Measurements from ENCODE around the gene COX14. TPM values are rescaled to one million over a fixed set of nuclear protein-coding genes. Genes with fewer than 3 reads are reported as not detected.
"Not testable (repeated sequence)": the region's sequence is repeated elsewhere in the genome, so short reads cannot be mapped to it uniquely, and the experiment has no call there.

The COX14 gene
- total RNA-seq, 1 donor from 2014 or later: 76.0 TPM

GRCh38 chr12:50110127-50110761 lies 1.8 kb upstream of the COX14 start:
- DNase-seq: no peak

- peak; percentile 70 for DNase-seq
Measured at GRCh38 chr12:50110762-50111351, 1.2 kb upstream of the COX14 start.

GRCh38 chr12:50111395-50111692 lies 692 bp upstream of the COX14 start:
- DNase-seq: no peak

- no peak for DNase-seq
Measured at GRCh38 chr12:50112456-50113218, 601 bp downstream of the COX14 start.

- DNase-seq: peak; percentile 35
Measured at GRCh38 chr12:50117057-50117622, 5.1 kb downstream of the COX14 start.

- DNase-seq: no peak
Measured at GRCh38 chr12:50119387-50119786, 7.4 kb downstream of the COX14 start.

- DNase-seq: no peak
Measured at GRCh38 chr12:50120521-50120920, 8.5 kb downstream of the COX14 start.

GRCh38 chr12:50120953-50121352 lies 8.9 kb downstream of the COX14 start:
- no peak for DNase-seq

GRCh38 chr12:50121641-50122040 lies 9.6 kb downstream of the COX14 start:
- DNase-seq: no peak

- no peak for DNase-seq
Measured at GRCh38 chr12:50123203-50123602, 11.2 kb downstream of the COX14 start.

- no peak for DNase-seq
Measured at GRCh38 chr12:50127546-50127945, 15.5 kb downstream of the COX14 start.

- DNase-seq: no peak
Measured at GRCh38 chr12:50129290-50129689, 17.3 kb downstream of the COX14 start.

GRCh38 chr12:50132505-50133135 lies 20.6 kb downstream of the COX14 start:
- DNase-seq: peak; percentile 60

- DNase-seq: no peak
Measured at GRCh38 chr12:50142993-50143392, 31.0 kb downstream of the COX14 start.

GRCh38 chr12:50145439-50145838 lies 33.4 kb downstream of the COX14 start:
- no peak for DNase-seq

GRCh38 chr12:50147281-50147680 lies 35.2 kb downstream of the COX14 start:
- no peak for DNase-seq

GRCh38 chr12:50148011-50148410 lies 36.0 kb downstream of the COX14 start:
- DNase-seq: not testable (repeated sequence)

- no peak for DNase-seq
Measured at GRCh38 chr12:50149311-50149710, 37.3 kb downstream of the COX14 start.

- DNase-seq: no peak
Measured at GRCh38 chr12:50151047-50151687, 39.1 kb downstream of the COX14 start.

GRCh38 chr12:50154947-50155346 lies 42.9 kb downstream of the COX14 start:
- not testable (repeated sequence) for DNase-seq

GRCh38 chr12:50156641-50157040 lies 44.6 kb downstream of the COX14 start:
- DNase-seq: no peak

GRCh38 chr12:50157259-50157658 lies 45.2 kb downstream of the COX14 start:
- DNase-seq: no peak
